ENCODE results near the gene MARCHF6. TPM values are rescaled to one million over a fixed set of nuclear protein-coding genes. Genes with fewer than 3 reads are reported as not detected.

The MARCHF6 gene
- total and polyA plus RNA-seq, 9 of the 15 experiments (the other 6 are each of a cell fraction or from before 2014, with no cell fraction given), result 74.1 to 456 (median 116) TPM

GRCh38 chr5:10372726-10373709, 19.5 kb downstream of the MARCHF6 start (continued):
- TF ChIP-seq USF1 (CRISPR knock-in tag; IDR thresholded peaks at IDR 0.05) (0 out of 2 replicates have a peak, but pooled peaks have one; percentile 29), STAT6 (CRISPR knock-in tag; IDR thresholded peaks at IDR 0.05) (no peak), RBBP5 (IDR thresholded peaks at IDR 0.05; ENCODE audit: borderline replicate concordance, insufficient read depth, low read length, poor library complexity, severe bottlenecking) (no peak), PHB (CRISPR knock-in tag; IDR thresholded peaks at IDR 0.05) (no peak), ZNF445 (CRISPR knock-in tag; IDR thresholded peaks at IDR 0.05; ENCODE audit: low read depth) (no peak), THAP12 (CRISPR knock-in tag; IDR thresholded peaks at IDR 0.05) (no peak), ARID4B (CRISPR knock-in tag; IDR thresholded peaks at IDR 0.05) (0 out of 2 replicates have a peak, but pooled peaks have one; percentile 25), KHSRP (IDR thresholded peaks at IDR 0.05) (no peak), TEAD4 (IDR thresholded peaks at IDR 0.05; ENCODE audit: low read length) (no peak), TEAD4 (CRISPR knock-in tag; IDR thresholded peaks at IDR 0.05; ENCODE audit: borderline replicate concordance) (0 out of 2 replicates have a peak, but pooled peaks have one; percentile 78), HDGF (IDR thresholded peaks at IDR 0.05) (no peak)
